WTC11 (cell line): ENCODE results near the gene MICAL2. TPM values are rescaled to one million over a fixed set of nuclear protein-coding genes. Genes with fewer than 3 reads are reported as not detected.

Experiments
- ATAC-seq: fragments of 200-7000 bp; cut with Tn5 transposase; 2 replicates; pipeline ENCODE4 v1.10.0; 2021; ENCODE audit warnings: mild to moderate bottlenecking, moderate library complexity
- CTCF ChIA-PET: fragments of 300-600 bp; sonication (Branson Sonifier 250); formaldehyde crosslinking; loops from one replicate; lab custom pipeline; 2021; ENCODE audit warnings: antibody characterized with exemption; lab: Charles Lee
- POLR2A ChIA-PET: fragments of 350-600 bp; sonication (Branson Sonifier 250); formaldehyde crosslinking; loops from one replicate; lab custom pipeline; 2021; ENCODE audit warnings: antibody characterized with exemption; lab: Charles Lee
- DNase-seq: peaks from one replicate; pipeline ENCODE4 v3.0.0; 2021; ENCODE audit warnings: low spot score
- H3K27ac Mint-ChIP-seq: 2 replicates; pipeline ENCODE4 v1.8.0; 2021; ENCODE audit warnings: mixed read lengths
- H3K27me3 Mint-ChIP-seq: 2 replicates; pipeline ENCODE4 v1.8.0; 2021; ENCODE audit warnings: low read depth, mild to moderate bottlenecking, moderate library complexity, mixed read lengths
- H3K36me3 Mint-ChIP-seq: 2 replicates; pipeline ENCODE4 v1.8.0; 2021; ENCODE audit warnings: mixed read lengths
- H3K4me1 Mint-ChIP-seq: 2 replicates; pipeline ENCODE4 v1.8.0; 2022; ENCODE audit warnings: mixed read lengths
- H3K4me3 Mint-ChIP-seq: 2 replicates; pipeline ENCODE4 v1.8.0; 2021; ENCODE audit warnings: mild to moderate bottlenecking, moderate library complexity, mixed read lengths
- H3K9me3 Mint-ChIP-seq: 2 replicates; pipeline ENCODE4 v1.8.0; 2021; ENCODE audit warnings: mixed read lengths
- CREM ChIP-seq: sonication (generic); formaldehyde crosslinking; IDR thresholded peaks from 2 replicates; pipeline ENCODE4 v1.8.1; 2022; ENCODE audit warnings: mild to moderate bottlenecking, missing genetic modification reagents, moderate library complexity
- E2F4 ChIP-seq: sonication (generic); formaldehyde crosslinking; IDR thresholded peaks from 2 replicates; pipeline ENCODE4 v1.8.1; 2022; ENCODE audit warnings: low read depth, mild to moderate bottlenecking, moderate library complexity, missing genetic modification reagents, borderline replicate concordance
- FOXP4 ChIP-seq: sonication (generic); formaldehyde crosslinking; IDR thresholded peaks from 2 replicates; pipeline ENCODE4 v1.8.0; 2022; ENCODE audit warnings: mild to moderate bottlenecking, missing genetic modification reagents
- GABPB1 ChIP-seq: sonication (generic); formaldehyde crosslinking; IDR thresholded peaks from 2 replicates; pipeline ENCODE4 v1.8.1; 2023; ENCODE audit warnings: mild to moderate bottlenecking, missing genetic modification reagents
- HMGA2 ChIP-seq: fragments of 250-450 bp; sonication (Bioruptor Pico); IDR thresholded peaks from 2 replicates; pipeline ENCODE4 v1.4.0; 2021; ENCODE audit warnings: mild to moderate bottlenecking, moderate library complexity
- HMGXB4 ChIP-seq: sonication (generic); formaldehyde crosslinking; IDR thresholded peaks from 2 replicates; pipeline ENCODE4 v1.8.1; 2023; ENCODE audit warnings: mild to moderate bottlenecking, moderate library complexity, missing genetic modification reagents
- IRF1 ChIP-seq: sonication (generic); formaldehyde crosslinking; IDR thresholded peaks from 2 replicates; pipeline ENCODE4 v1.8.0; 2023; ENCODE audit warnings: missing genetic modification reagents
- JUN ChIP-seq: sonication (generic); formaldehyde crosslinking; IDR thresholded peaks from 2 replicates; pipeline ENCODE4 v1.8.0; 2023; ENCODE audit warnings: mild to moderate bottlenecking, missing genetic modification reagents
- NFYB ChIP-seq: sonication (generic); formaldehyde crosslinking; conservative IDR thresholded peaks from 2 replicates; pipeline ENCODE4 v1.8.0; 2022; ENCODE audit warnings: low read depth, missing genetic modification reagents
- NR1H2 ChIP-seq: sonication (generic); formaldehyde crosslinking; IDR thresholded peaks from 2 replicates; pipeline ENCODE4 v1.9.0; 2021; ENCODE audit warnings: mild to moderate bottlenecking, moderate library complexity, missing genetic modification reagents
- OVOL2 ChIP-seq: fragments of 250-450 bp; sonication (Bioruptor Pico); IDR thresholded peaks from 2 replicates; pipeline ENCODE4 v1.9.0; 2021; ENCODE audit warnings: mild to moderate bottlenecking, borderline replicate concordance
- PRDM15 ChIP-seq: sonication (generic); formaldehyde crosslinking; IDR thresholded peaks from 2 replicates; pipeline ENCODE4 v1.8.0; 2022; ENCODE audit warnings: missing genetic modification reagents
- PREB ChIP-seq: sonication (generic); formaldehyde crosslinking; IDR thresholded peaks from 2 replicates; pipeline ENCODE4 v1.8.1; 2022; ENCODE audit warnings: mild to moderate bottlenecking, missing genetic modification reagents, moderate library complexity, borderline replicate concordance
- SMAD4 ChIP-seq: sonication (generic); formaldehyde crosslinking; IDR thresholded peaks from 2 replicates; pipeline ENCODE4 v1.8.0; 2022; ENCODE audit warnings: mild to moderate bottlenecking, missing genetic modification reagents
- STAT6 ChIP-seq: sonication (generic); formaldehyde crosslinking; conservative IDR thresholded peaks from 2 replicates; pipeline ENCODE4 v1.8.1; 2023; ENCODE audit warnings: mild to moderate bottlenecking, low read depth, missing genetic modification reagents, moderate library complexity
- ZNF138 ChIP-seq: sonication (generic); formaldehyde crosslinking; conservative IDR thresholded peaks from 2 replicates; pipeline ENCODE4 v1.8.1; 2022; ENCODE audit warnings: mild to moderate bottlenecking, moderate library complexity, missing genetic modification reagents
- ZNF263 ChIP-seq: sonication (generic); formaldehyde crosslinking; IDR thresholded peaks from 2 replicates; pipeline ENCODE4 v1.8.1; 2022; ENCODE audit warnings: low read depth, mild to moderate bottlenecking, moderate library complexity, missing genetic modification reagents
- ZNF281 ChIP-seq: sonication (generic); formaldehyde crosslinking; IDR thresholded peaks from 2 replicates; pipeline ENCODE4 v1.8.0; 2023; ENCODE audit warnings: mild to moderate bottlenecking, missing genetic modification reagents
- ZNF423 ChIP-seq: fragments of 250-450 bp; sonication (Bioruptor Pico); IDR thresholded peaks from 2 replicates; pipeline ENCODE4 v2.1.2; 2022; ENCODE audit warnings: mild to moderate bottlenecking, moderate library complexity
- total RNA-seq: library from RNA; stranded (reverse); gene quantifications from 3 replicates; pipeline ENCODE4 v1.2.3, GENCODE V29; 2021

The MICAL2 gene
- total RNA-seq, 1 experiment from 2014 or later: 3.1 TPM

GRCh38 chr11:12264361-12264760 lies 154.0 kb downstream of the MICAL2 start (continued):
- no peak for TF ChIP-seq FOXP4 (CRISPR knock-in tag)

- H3K4me3 Mint-ChIP-seq: no peak overlapping the region
- no peaks in the 10 kb centered on the region for H3K36me3 Mint-ChIP-seq
- ATAC-seq (no peak), DNase-seq (no peak)
- TF ChIP-seq CREM (CRISPR knock-in tag) (no peak), HMGA2 (no peak), NFYB (CRISPR knock-in tag) (no peak), STAT6 (CRISPR knock-in tag) (no peak), IRF1 (CRISPR knock-in tag) (no peak), SMAD4 (CRISPR knock-in tag) (no peak), JUN (CRISPR knock-in tag) (no peak), PREB (CRISPR knock-in tag) (no peak), ZNF281 (CRISPR knock-in tag) (no peak), ZNF138 (CRISPR knock-in tag) (no peak), HMGXB4 (no peak), GABPB1 (no peak), PRDM15 (CRISPR knock-in tag) (no peak), OVOL2 (no peak), NR1H2 (no peak), ZNF423 (no peak), E2F4 (CRISPR knock-in tag) (no peak), ZNF263 (CRISPR knock-in tag) (no peak)
- POLR2A ChIA-PET: no interaction called here
- CTCF ChIA-PET: interaction anchor here (0.9 kb wide), 1 partner anchor 12 kb away, joined by 3 read pairs; no protein-coding TSS in a partner anchor
- peaks cover 6% of the 10 kb centered on the region for H3K4me1 Mint-ChIP-seq
- H3K27me3 Mint-ChIP-seq: no peaks in the 10 kb centered on the region
- no peaks in the 10 kb centered on the region for H3K9me3 Mint-ChIP-seq
- no peak overlapping the region for H3K27ac Mint-ChIP-seq
Measured at GRCh38 chr11:12266132-12266531, 155.7 kb downstream of the MICAL2 start.
